Mucosa of descending colon (tissue), 3 donors: ENCODE results near the gene PCDHGA10. TPM values are rescaled to one million over a fixed set of nuclear protein-coding genes. Genes with fewer than 3 reads are reported as not detected.
"Not testable (repeated sequence)": the region's sequence is repeated elsewhere in the genome, so short reads cannot be mapped to it uniquely, and the experiment has no call there.

Experiments used
- ATAC-seq: fragments of 200-7000 bp; cut with Tn5 transposase; one replicate; pipeline ENCODE4 v1.9.1; 2020; ENCODE audit warnings: mild to moderate bottlenecking, moderate library complexity
- DNase-seq, 3 donors: peaks; one replicate each; pipeline ENCODE4 v3.0.0-alpha.2; 2020
- H3K36me3 ChIP-seq: fragments of 200-600 bp; one replicate; pipeline ENCODE4 v1.8.0; 2021; ENCODE audit warnings: low read depth, mild to moderate bottlenecking
- H3K4me1 ChIP-seq: fragments of 200-600 bp; one replicate; pipeline ENCODE4 v1.8.0; 2021; ENCODE audit warnings: low read depth, mild to moderate bottlenecking
- H3K4me3 ChIP-seq: fragments of 200-600 bp; one replicate; pipeline ENCODE4 v1.8.0; 2021; ENCODE audit warnings: mild to moderate bottlenecking
- H3K9me3 ChIP-seq: fragments of 200-600 bp; one replicate; pipeline ENCODE4 v1.8.0; 2021; ENCODE audit warnings: mild to moderate bottlenecking
- CTCF ChIP-seq: fragments of 200-600 bp; IDR thresholded peaks from one replicate; pipeline ENCODE4 v1.8.0; 2022; ENCODE audit warnings: antibody characterized with exemption, mild to moderate bottlenecking
- intact Hi-C, 2 donors: fragments of 100-400 bp; cut with DNase I in 1 of 2; cut with micrococcal nuclease in 1 of 2; formaldehyde crosslinking; loops; one replicate each; pipeline versions ENCODE4 v1.11.0 to v1.11.1; 2022; cut with DNase I, micrococcal nuclease
- total RNA-seq, 3 donors: library from RNA; stranded (reverse); fragmentation: NEBNext Ultra II Directional in 2 of 3; extraction: Animal tissue kit (Norgen Biotek cat#: 25700) in 2 of 3; gene quantifications; one replicate each; pipeline versions ENCODE4 v1.2.1 to v1.2.4, GENCODE V29; 2021 to 2023
- donor health status: DM: no; HTN: no; CAD: no; lungs with moderate emphysema.
- donor health status: DM: no; HTN: no; CAD: no.
- donor health status: DM: no; HTN: yes; CAD: no.

PCDHGA10 gene
- total RNA-seq, 3 donors from 2014 or later: 3.5 to 6.1 (median 4.7) TPM

DNA sequence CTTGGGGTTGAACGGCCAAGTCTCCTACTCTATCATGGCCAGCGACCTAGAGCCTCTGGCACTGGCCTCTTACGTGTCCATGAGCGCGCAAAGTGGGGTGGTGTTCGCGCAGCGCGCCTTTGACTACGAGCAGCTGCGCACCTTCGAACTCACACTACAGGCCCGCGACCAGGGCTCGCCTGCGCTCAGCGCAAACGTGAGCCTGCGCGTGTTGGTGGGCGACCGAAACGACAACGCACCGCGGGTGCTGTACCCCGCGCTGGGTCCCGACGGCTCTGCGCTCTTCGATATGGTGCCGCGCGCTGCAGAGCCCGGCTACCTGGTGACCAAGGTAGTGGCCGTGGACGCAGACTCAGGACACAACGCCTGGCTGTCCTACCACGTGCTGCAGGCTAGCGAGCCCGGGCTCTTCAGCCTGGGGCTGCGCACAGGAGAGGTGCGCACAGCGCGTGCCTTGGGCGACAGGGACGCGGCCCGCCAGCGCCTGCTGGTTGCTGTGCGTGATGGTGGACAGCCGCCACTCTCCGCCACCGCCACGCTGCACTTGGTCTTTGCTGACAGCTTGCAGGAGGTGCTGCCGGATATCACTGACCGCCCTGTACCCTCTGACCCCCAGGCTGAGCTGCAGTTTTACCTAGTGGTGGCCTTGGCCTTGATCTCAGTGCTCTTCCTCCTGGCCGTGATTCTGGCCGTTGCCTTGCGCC lies 13.1 kb upstream of the PCDHGA10 start:
- no peak for ATAC-seq

DNA sequence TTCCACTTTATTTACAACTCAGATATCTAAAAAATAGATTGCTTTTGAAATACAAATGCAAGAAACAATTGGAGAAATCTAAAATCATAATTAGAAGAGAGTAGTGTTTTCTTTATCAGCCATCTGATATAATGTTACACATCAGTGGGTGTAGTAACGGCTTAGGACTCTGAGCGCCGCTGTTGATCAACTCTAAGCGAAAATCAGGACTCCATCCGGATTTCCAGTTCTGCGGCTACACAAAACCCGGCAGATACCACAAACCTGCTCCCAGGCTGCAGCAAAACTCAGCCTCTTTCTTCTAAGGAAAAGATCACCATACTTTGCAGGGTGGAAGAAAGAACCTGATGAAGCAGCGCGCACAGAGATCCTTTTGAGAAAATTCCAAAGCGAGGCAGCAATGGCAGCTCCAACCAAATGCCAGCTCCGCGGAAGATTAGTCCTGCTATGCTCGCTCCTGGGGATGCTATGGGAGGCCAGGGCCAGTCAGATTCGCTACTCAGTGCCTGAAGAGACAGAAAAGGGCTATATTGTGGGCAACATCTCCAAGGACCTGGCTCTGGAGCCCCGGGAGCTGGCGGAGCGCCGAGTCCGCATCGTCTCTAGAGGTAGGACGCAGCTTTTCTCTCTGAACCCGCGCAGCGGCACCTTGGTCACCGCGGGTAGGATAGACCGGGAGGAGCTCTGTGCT lies 10.1 kb upstream of the PCDHGA10 start, which contains the start of gene PCDHGA9:
TSS of gene PCDHGA9 (plus strand) at position 226 of the 691 bp plus-strand sequence. CDS start at position 401, 175 bp downstream.
- Histone ChIP-seq H3K4me3 (no peak within 1 kb of the TSS), H3K9me3 (peaks cover 85% of the 10 kb centered on the region), H3K36me3 (no peaks in the 10 kb centered on the region), H3K4me1 (no peaks in the 10 kb centered on the region)
- no peak for TF ChIP-seq CTCF
- ATAC-seq (peak; percentile 40), DNase-seq (peak in 1 of 3 donors; percentile 29)
- intact Hi-C loops: no loop called here

More for the DNA sequence above, 13.1 kb upstream of the PCDHGA10 start:
- intact Hi-C loops: no loop called here
- no peak for DNase-seq
- Histone ChIP-seq H3K9me3 (peaks cover 69% of the 10 kb centered on the region), H3K4me3 (no peak overlapping the region), H3K4me1 (no peaks in the 10 kb centered on the region), H3K36me3 (no peaks in the 10 kb centered on the region)
- TF ChIP-seq CTCF: no peak

DNA sequence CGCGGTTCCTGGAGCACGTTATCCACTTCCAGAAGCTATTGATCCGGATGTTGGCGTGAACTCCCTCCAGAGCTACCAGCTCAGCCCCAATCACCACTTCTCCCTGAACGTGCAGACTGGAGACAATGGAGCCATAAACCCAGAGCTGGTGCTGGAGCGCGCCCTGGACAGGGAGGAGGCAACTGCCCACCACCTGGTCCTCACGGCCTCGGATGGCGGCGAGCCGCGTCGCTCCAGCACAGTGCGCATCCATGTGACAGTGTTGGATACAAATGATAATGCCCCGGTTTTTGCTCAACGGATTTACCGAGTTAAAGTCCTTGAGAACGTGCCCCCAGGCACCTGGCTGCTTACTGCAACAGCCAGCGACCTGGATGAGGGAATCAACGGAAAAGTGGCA lies 9.4 kb upstream of the PCDHGA10 start:
- intact Hi-C loops: no loop called here
- ATAC-seq: no peak

GRCh38 chr5:141407790-141408505 lies 4.8 kb upstream of the PCDHGA10 start, which contains the start of gene PCDHGB6:
PCDHGB6 (plus strand) TSS chr5:141408021; CDS start chr5:141408203, 182 bp downstream.
- H3K4me1 ChIP-seq, H3K4me3 ChIP-seq, intact Hi-C loops, H3K36me3 ChIP-seq: not testable (repeated sequence)
- peaks cover 92% of the 10 kb centered on the region for H3K9me3 ChIP-seq
- ATAC-seq (peak; percentile 86), DNase-seq (peak; percentile 48 to 58 (median 57))
- TF ChIP-seq CTCF: peak; percentile 22

More for the DNA sequence above, 9.4 kb upstream of the PCDHGA10 start:
- no peak for TF ChIP-seq CTCF
- Histone ChIP-seq H3K4me1 (no peaks in the 10 kb centered on the region), H3K4me3 (no peak overlapping the region), H3K9me3 (peaks cover 88% of the 10 kb centered on the region), H3K36me3 (no peaks in the 10 kb centered on the region)
- DNase-seq: no peak

- ATAC-seq (no peak), DNase-seq (peak in 1 of 3 donors; percentile 36)
- intact Hi-C loops: no loop called here
- H3K36me3 ChIP-seq: no peaks in the 10 kb centered on the region
- no peak overlapping the region for H3K4me3 ChIP-seq
- no peaks in the 10 kb centered on the region for H3K4me1 ChIP-seq
- peaks cover 92% of the 10 kb centered on the region for H3K9me3 ChIP-seq
- no peak for TF ChIP-seq CTCF
Measured at GRCh38 chr5:141409598-141410306, 3.0 kb upstream of the PCDHGA10 start.
